HG02623 (cell line): ENCODE results near the gene TPRG1L.
"Not testable (repeated sequence)": the region's sequence is repeated elsewhere in the genome, so short reads cannot be mapped to it uniquely, and the experiment has no call there.

Experiments
- ATAC-seq: cut with Tn5 transposase; IDR thresholded peaks from one replicate; pipeline ENCODE4 v1.9.1; 2021; ENCODE audit warnings: moderate library complexity; ENCODE audit not compliant: unreplicated experiment

The TPRG1L gene

GRCh38 chr1:3607703-3608065 lies 17.1 kb upstream of the TPRG1L start:
- ATAC-seq: no peak

- no peak for ATAC-seq
Measured at GRCh38 chr1:3608154-3608553, 16.7 kb upstream of the TPRG1L start.

- no peak for ATAC-seq
Measured at GRCh38 chr1:3609016-3609768, 15.6 kb upstream of the TPRG1L start.

GRCh38 chr1:3609769-3610526 lies 14.9 kb upstream of the TPRG1L start:
- ATAC-seq: no peak

GRCh38 chr1:3610527-3611169 lies 14.2 kb upstream of the TPRG1L start:
- no peak for ATAC-seq

- no peak for ATAC-seq
Measured at GRCh38 chr1:3611170-3612019, 13.4 kb upstream of the TPRG1L start, which contains the start of gene MEGF6. TSS of gene MEGF6 (minus strand) at chr1:3611508. CDS start at chr1:3611268, 240 bp downstream.

GRCh38 chr1:3612123-3612522 lies 12.7 kb upstream of the TPRG1L start:
- no peak for ATAC-seq

- no peak for ATAC-seq
Measured at GRCh38 chr1:3614755-3615742, 9.8 kb upstream of the TPRG1L start.

- no peak for ATAC-seq
Measured at GRCh38 chr1:3616861-3617260, 8.0 kb upstream of the TPRG1L start.

- ATAC-seq: no peak
Measured at GRCh38 chr1:3617806-3618345, 6.9 kb upstream of the TPRG1L start.

- ATAC-seq: no peak
Measured at GRCh38 chr1:3618531-3618880, 6.3 kb upstream of the TPRG1L start.

GRCh38 chr1:3618881-3619671 lies 5.7 kb upstream of the TPRG1L start:
- no peak for ATAC-seq

- ATAC-seq: no peak
Measured at GRCh38 chr1:3620708-3621107, 4.1 kb upstream of the TPRG1L start.

GRCh38 chr1:3621151-3621671 lies 3.6 kb upstream of the TPRG1L start:
- ATAC-seq: not testable (repeated sequence)

- not testable (repeated sequence) for ATAC-seq
Measured at GRCh38 chr1:3622102-3622501, 2.7 kb upstream of the TPRG1L start.

GRCh38 chr1:3623441-3624199 lies 1.2 kb upstream of the TPRG1L start:
- no peak for ATAC-seq

GRCh38 chr1:3625151-3625907 lies 514 bp downstream of the TPRG1L start:
- peak; percentile 8 for ATAC-seq
